OCI-LY1 (cell line): ENCODE data around the gene MYO18B.

Source experiments
- H2AFZ ChIP-seq: fragments of 200-600 bp; sonication (generic), shearing (Covaris generic); 2 replicates; pipeline ENCODE4 v1.6.0; 2014; ENCODE audit warnings: antibody characterized with exemption, mild to moderate bottlenecking, low read length
- H3F3A ChIP-seq: fragments of 200-600 bp; sonication (generic), shearing (Covaris generic); 2 replicates; pipeline ENCODE4 v1.6.0; 2014; ENCODE audit warnings: mild to moderate bottlenecking, antibody characterized with exemption, low read length, moderate library complexity; ENCODE audit not compliant: insufficient read depth
- H3K27ac ChIP-seq: fragments of 200-600 bp; sonication (generic); 2 replicates; pipeline ENCODE4 v1.5.1; 2014; ENCODE audit warnings: low read length, mixed run types, mild to moderate bottlenecking, low read depth; ENCODE audit not compliant: poor library complexity, severe bottlenecking
- H3K27me3 ChIP-seq: fragments of 200-600 bp; sonication (generic); 2 replicates; pipeline ENCODE4 v1.6.0; 2014; ENCODE audit warnings: antibody characterized with exemption, mild to moderate bottlenecking, low read length, moderate library complexity; ENCODE audit not compliant: insufficient read depth
- H3K36me3 ChIP-seq: fragments of 200-600 bp; sonication (generic); 2 replicates; pipeline ENCODE4 v1.6.1; 2014; ENCODE audit warnings: mild to moderate bottlenecking, antibody characterized with exemption, low read length, moderate library complexity, mixed read lengths; ENCODE audit not compliant: insufficient read depth
- H3K4me1 ChIP-seq: fragments of 200-600 bp; sonication (generic); 2 replicates; pipeline ENCODE4 v1.5.1; 2014; ENCODE audit warnings: mild to moderate bottlenecking, low read length, moderate library complexity; ENCODE audit not compliant: insufficient read depth, severe bottlenecking
- H3K4me2 ChIP-seq: fragments of 200-600 bp; sonication (generic), shearing (Covaris generic); 2 replicates; pipeline ENCODE4 v1.6.1; 2014; ENCODE audit warnings: low read length
- H3K4me3 ChIP-seq: fragments of 200-600 bp; sonication (generic); 2 replicates; pipeline ENCODE4 v1.5.1; 2014; ENCODE audit warnings: low read length, low read depth, mild to moderate bottlenecking, mixed read lengths; ENCODE audit not compliant: poor library complexity, severe bottlenecking
- H3K79me2 ChIP-seq: fragments of 200-600 bp; shearing (Covaris generic); 2 replicates; pipeline ENCODE4 v1.6.1; 2016; ENCODE audit warnings: mixed run types, low read length, mixed read lengths; ENCODE audit not compliant: insufficient read depth
- H3K9ac ChIP-seq: fragments of 200-600 bp; sonication (generic), shearing (Covaris generic); 2 replicates; pipeline ENCODE4 v1.6.1; 2014; ENCODE audit warnings: mild to moderate bottlenecking, low read length, mixed read lengths
- H3K9me2 ChIP-seq: fragments of 200-600 bp; sonication (generic), shearing (Covaris generic); 2 replicates; pipeline ENCODE4 v1.6.1; 2014; ENCODE audit warnings: low read depth, mild to moderate bottlenecking, low read length, mixed read lengths
- H3K9me3 ChIP-seq: fragments of 200-600 bp; shearing (Covaris generic); 2 replicates; pipeline ENCODE4 v1.6.1; 2014; ENCODE audit warnings: low read length, mixed read lengths
- H4K20me1 ChIP-seq: fragments of 200-600 bp; sonication (generic), shearing (Covaris generic); 2 replicates; pipeline ENCODE4 v1.6.0; 2016; ENCODE audit warnings: mild to moderate bottlenecking, low read length; ENCODE audit not compliant: insufficient read depth
- CTCF ChIP-seq: fragments of 200-600 bp; sonication (generic), shearing (Covaris generic); IDR thresholded peaks from 2 replicates; pipeline ENCODE4 v1.5.1; 2017; ENCODE audit warnings: mild to moderate bottlenecking, antibody characterized with exemption, low read length, moderate library complexity, mixed read lengths
- EZH2 ChIP-seq: fragments of 200-600 bp; sonication (generic), shearing (Covaris generic); IDR thresholded peaks from 2 replicates; pipeline ENCODE4 v1.8.0; 2017; ENCODE audit warnings: borderline replicate concordance, mixed run types, mild to moderate bottlenecking, antibody characterized with exemption, low read length, moderate library complexity, mixed read lengths

The MYO18B gene

GRCh38 chr22:25712661-25713400 lies 29.2 kb upstream of the MYO18B start:
- no peaks in the 10 kb centered on the region for H3K79me2 ChIP-seq
- H3K4me3 ChIP-seq: no peak overlapping the region
- H4K20me1 ChIP-seq: no peaks in the 10 kb centered on the region
- H3K4me2 ChIP-seq: no peak overlapping the region
- H3K9me3 ChIP-seq: no peaks in the 10 kb centered on the region
- no peaks in the 10 kb centered on the region for H3F3A ChIP-seq
- H2AFZ ChIP-seq: no peak overlapping the region
- no peak for TF ChIP-seq CTCF
- TF ChIP-seq EZH2: no peak
- no peaks in the 10 kb centered on the region for H3K9me2 ChIP-seq
- H3K4me1 ChIP-seq: no peaks in the 10 kb centered on the region
- no peak overlapping the region for H3K27ac ChIP-seq
- no peaks in the 10 kb centered on the region for H3K36me3 ChIP-seq
- no peaks in the 10 kb centered on the region for H3K27me3 ChIP-seq
- H3K9ac ChIP-seq: no peak overlapping the region

- H4K20me1 ChIP-seq: no peaks in the 10 kb centered on the region
- H3F3A ChIP-seq: no peaks in the 10 kb centered on the region
- H3K9me3 ChIP-seq: no peaks in the 10 kb centered on the region
- no peak overlapping the region for H2AFZ ChIP-seq
- H3K9ac ChIP-seq: no peak overlapping the region
- no peak overlapping the region for H3K27ac ChIP-seq
- H3K4me3 ChIP-seq: no peak overlapping the region
- no peaks in the 10 kb centered on the region for H3K27me3 ChIP-seq
- H3K4me2 ChIP-seq: no peak overlapping the region
- H3K36me3 ChIP-seq: no peaks in the 10 kb centered on the region
- H3K79me2 ChIP-seq: no peaks in the 10 kb centered on the region
- no peaks in the 10 kb centered on the region for H3K4me1 ChIP-seq
- no peaks in the 10 kb centered on the region for H3K9me2 ChIP-seq
- no peak for TF ChIP-seq CTCF
- no peak for TF ChIP-seq EZH2
These were observed 27.9 kb upstream of the MYO18B start for GRCh38 chr22:25714070-25714469.

GRCh38 chr22:25714739-25715138 lies 27.2 kb upstream of the MYO18B start:
- Histone ChIP-seq H3K4me3 (no peak overlapping the region), H3K36me3 (no peaks in the 10 kb centered on the region), H3K4me2 (no peak overlapping the region), H3K9me3 (no peaks in the 10 kb centered on the region), H3K27me3 (no peaks in the 10 kb centered on the region), H3K79me2 (no peaks in the 10 kb centered on the region), H3K27ac (no peak overlapping the region), H3F3A (no peaks in the 10 kb centered on the region), H2AFZ (no peak overlapping the region), H3K4me1 (no peaks in the 10 kb centered on the region), H4K20me1 (no peaks in the 10 kb centered on the region), H3K9me2 (no peaks in the 10 kb centered on the region), H3K9ac (no peak overlapping the region)
- no peak for TF ChIP-seq EZH2
- no peak for TF ChIP-seq CTCF
